A673 (cell line): ENCODE measurements around the gene TICAM2. TPM values are rescaled to one million over a fixed set of nuclear protein-coding genes. Genes with fewer than 3 reads are reported as not detected.
A peak's percentile ranks its signal among the peaks of the same experiment; 100 is the strongest.

ENCODE experiments used
- BruUV-seq: library from RNA; stranded (reverse); fragments of 400-500 nt; replicated peaks from 2 replicates; lab custom pipeline; 2021; lab: Mats Ljungman, UMichigan
- CTCF ChIA-PET: fragments of 300-600 bp; sonication (Branson Sonifier 250); formaldehyde crosslinking; loops from one replicate; lab custom pipeline; 2022; ENCODE audit warnings: antibody characterized with exemption; lab: Charles Lee
- POLR2A ChIA-PET: fragments of 300-600 bp; sonication (Branson Sonifier 250); formaldehyde crosslinking; loops from one replicate; lab custom pipeline; 2022; ENCODE audit warnings: antibody characterized with exemption; ENCODE audit not compliant: low non-redundant PET; lab: Charles Lee
- DNase-seq: peaks from one replicate; pipeline ENCODE4 v3.0.0-alpha.2; 2015; ENCODE audit warnings: low spot score
- H3K27ac ChIP-seq: fragments of 200-600 bp; sonication (generic); 2 replicates; pipeline ENCODE4 v1.5.1; 2016; ENCODE audit warnings: mixed run types, low read depth, mild to moderate bottlenecking, mixed read lengths, antibody characterized with exemption, low read length; ENCODE audit not compliant: poor library complexity, severe bottlenecking
- H3K27me3 ChIP-seq: fragments of 200-600 bp; sonication (generic); replicated peaks from 2 replicates; pipeline ENCODE4 v1.6.1; 2017; ENCODE audit warnings: mixed run types, low read depth, mild to moderate bottlenecking, mixed read lengths, antibody characterized with exemption, low read length; ENCODE audit not compliant: insufficient read depth, poor library complexity
- H3K36me3 ChIP-seq: fragments of 200-600 bp; sonication (generic); 2 replicates; pipeline ENCODE4 v1.6.1; 2016; ENCODE audit warnings: mixed run types, mild to moderate bottlenecking, mixed read lengths, antibody characterized with exemption, low read length; ENCODE audit not compliant: insufficient read depth, poor library complexity, severe bottlenecking
- H3K4me1 ChIP-seq: fragments of 200-600 bp; sonication (generic); 2 replicates; pipeline ENCODE4 v1.6.1; 2017; ENCODE audit warnings: mixed run types, mild to moderate bottlenecking, mixed read lengths, antibody characterized with exemption, low read length; ENCODE audit not compliant: insufficient read depth, poor library complexity, severe bottlenecking
- H3K4me3 ChIP-seq: fragments of 200-600 bp; sonication (generic); 2 replicates; pipeline ENCODE4 v1.5.1; 2016; ENCODE audit warnings: low read depth, mixed run types, mild to moderate bottlenecking, mixed read lengths, low read length; ENCODE audit not compliant: poor library complexity, severe bottlenecking
- H3K9me3 ChIP-seq: fragments of 200-600 bp; sonication (generic); 2 replicates; pipeline ENCODE4 v1.6.1; 2016; ENCODE audit warnings: mixed run types, low read depth, mild to moderate bottlenecking, mixed read lengths, antibody characterized with exemption, low read length; ENCODE audit not compliant: poor library complexity, severe bottlenecking
- CTCF ChIP-seq: fragments of 300-800, 200-600 bp; sonication (generic); conservative IDR thresholded peaks from 2 replicates; pipeline ENCODE4 v1.5.1; 2017; ENCODE audit warnings: low read depth, mild to moderate bottlenecking, antibody characterized with exemption, low read length, moderate library complexity, mixed read lengths
- EZH2 ChIP-seq: fragments of 200-600 bp; sonication (generic); IDR thresholded peaks from 2 replicates; pipeline ENCODE4 v1.6.1; 2017; ENCODE audit warnings: borderline replicate concordance, low read depth, mild to moderate bottlenecking, mixed read lengths, antibody characterized with exemption, low read length; ENCODE audit not compliant: poor library complexity, severe bottlenecking
- intact Hi-C: fragments of 100-400 bp; cut with micrococcal nuclease; formaldehyde crosslinking; loops from one replicate; pipeline ENCODE4 v1.10.0; 2022; ENCODE audit not compliant: unreplicated experiment
- total RNA-seq: library from RNA; stranded (reverse); gene quantifications from 2 replicates; pipeline ENCODE4 v1.2.3, GENCODE V29; 2021

Gene TICAM2
- total RNA-seq, 1 experiment from 2014 or later, result 0.32 TPM

GRCh38 chr5:115532517-115532916 lies 69.8 kb downstream of the TICAM2 start:
- ChIA-PET POLR2A (no interaction called here), CTCF (interaction anchor here (0.6 kb wide), 1 partner anchor 310 kb away, joined by 7 read pairs; no protein-coding TSS in a partner anchor)
- H3K27me3 ChIP-seq, result no peaks in the 10 kb centered on the region
- TF ChIP-seq CTCF (no peak), EZH2 (no peak)
- intact Hi-C loops, result no loop called here
- peak overlapping the region; percentile 21 for H3K27ac ChIP-seq
- H3K36me3 ChIP-seq, result peaks cover 15% of the 10 kb centered on the region
- peaks cover 19% of the 10 kb centered on the region for H3K4me1 ChIP-seq
- no peak overlapping the region for H3K4me3 ChIP-seq
- H3K9me3 ChIP-seq, result no peaks in the 10 kb centered on the region
- no TSS peak for BruUV-seq
- DNase-seq, result peak; percentile 8

GRCh38 chr5:115531787-115532367 lies 70.4 kb downstream of the TICAM2 start:
- Histone ChIP-seq H3K27ac (peak overlapping the region; percentile 21), H3K27me3 (no peaks in the 10 kb centered on the region), H3K4me3 (no peak overlapping the region), H3K36me3 (peaks cover 15% of the 10 kb centered on the region), H3K9me3 (no peaks in the 10 kb centered on the region), H3K4me1 (peaks cover 19% of the 10 kb centered on the region)
- TF ChIP-seq CTCF (no peak), EZH2 (no peak)
- no peak for DNase-seq
- intact Hi-C loops, result no loop called here
- ChIA-PET POLR2A (no interaction called here), CTCF (interaction anchor here (0.6 kb wide), 1 partner anchor 310 kb away, joined by 7 read pairs; no protein-coding TSS in a partner anchor)
- BruUV-seq, result no TSS peak

- no TSS peak for BruUV-seq
- ChIA-PET CTCF (no interaction called here), POLR2A (no interaction called here)
- DNase-seq, result no peak
- Histone ChIP-seq H3K4me1 (peaks cover 19% of the 10 kb centered on the region), H3K9me3 (no peaks in the 10 kb centered on the region), H3K27me3 (no peaks in the 10 kb centered on the region), H3K27ac (no peak overlapping the region), H3K36me3 (peaks cover 15% of the 10 kb centered on the region), H3K4me3 (no peak overlapping the region)
- TF ChIP-seq CTCF, result no peak
- no peak for TF ChIP-seq EZH2
- intact Hi-C loops, result no loop called here
Observed at GRCh38 chr5:115531380-115531779, 70.9 kb downstream of the TICAM2 start.
